Caco-2 (cell line): Measurements from ENCODE around the gene CEACAM7. TPM values are rescaled to one million over a fixed set of nuclear protein-coding genes. Genes with fewer than 3 reads are reported as not detected.

Experiments
- BruUV-seq: library from RNA; stranded (reverse); fragments of 400-500 nt; replicated peaks from 2 replicates; lab custom pipeline; 2021; lab: Mats Ljungman, UMichigan
- CTCF ChIA-PET: fragments of 300-600 bp; sonication (Branson Sonifier 250); formaldehyde crosslinking; loops from one replicate; lab custom pipeline; 2022; ENCODE audit warnings: antibody characterized with exemption; lab: Charles Lee
- POLR2A ChIA-PET: fragments of 300-600 bp; sonication (Branson Sonifier 250); formaldehyde crosslinking; loops from one replicate; lab custom pipeline; 2022; ENCODE audit warnings: antibody characterized with exemption; lab: Charles Lee
- DNase-seq, 2 experiments: peaks; one replicate each; pipeline versions ENCODE4 v3.0.0 to v3.0.0-alpha.2; 2020 to 2022
- H3K27me3 ChIP-seq: replicated peaks from 2 replicates; pipeline ENCODE4 v1.6.0; 2011; ENCODE audit warnings: low read length; ENCODE audit not compliant: control insufficient read depth, insufficient read depth
- H3K36me3 ChIP-seq: 2 replicates; pipeline ENCODE4 v1.5.1; 2011; ENCODE audit warnings: low read length; ENCODE audit not compliant: control insufficient read depth, insufficient read depth
- H3K4me1 ChIP-seq: fragments of 250-450 bp; sonication (Bioruptor Pico); 2 replicates; pipeline ENCODE4 v1.5.1; 2020; ENCODE audit warnings: mild to moderate bottlenecking
- H3K4me3 ChIP-seq: 2 replicates; pipeline ENCODE4 v1.5.1; 2011; ENCODE audit warnings: low read depth, mild to moderate bottlenecking, control low read depth, low read length
- H3K9me3 ChIP-seq: fragments of 250-450 bp; sonication (Bioruptor Pico); 2 replicates; pipeline ENCODE4 v1.5.1; 2020; ENCODE audit warnings: mild to moderate bottlenecking, moderate library complexity
- H3K27ac Mint-ChIP-seq: one replicate; pipeline ENCODE4 v1.8.0; 2022; ENCODE audit warnings: mixed read lengths; ENCODE audit not compliant: unreplicated experiment
- H3K27me3 Mint-ChIP-seq: one replicate; pipeline ENCODE4 v1.8.0; 2022; ENCODE audit warnings: mixed read lengths; ENCODE audit not compliant: insufficient read depth, unreplicated experiment
- H3K36me3 Mint-ChIP-seq: one replicate; pipeline ENCODE4 v1.8.0; 2022; ENCODE audit warnings: mild to moderate bottlenecking, mixed read lengths; ENCODE audit not compliant: insufficient read depth, unreplicated experiment
- H3K4me1 Mint-ChIP-seq: one replicate; pipeline ENCODE4 v1.8.0; 2022; ENCODE audit warnings: low read depth, mixed read lengths; ENCODE audit not compliant: unreplicated experiment
- H3K4me3 Mint-ChIP-seq: one replicate; pipeline ENCODE4 v1.8.0; 2022; ENCODE audit warnings: mild to moderate bottlenecking, moderate library complexity, mixed read lengths; ENCODE audit not compliant: unreplicated experiment
- H3K9me3 Mint-ChIP-seq: one replicate; pipeline ENCODE4 v1.8.0; 2022; ENCODE audit warnings: mixed read lengths; ENCODE audit not compliant: unreplicated experiment
- CTCF ChIP-seq, 2 experiments: fragments of 200-600 bp in 1 of 2; IDR thresholded peaks; 1 replicate in 1 of 2; 2 replicates in 1 of 2; pipeline versions ENCODE4 v1.5.1 to v1.8.0; 2011 to 2022; ENCODE audit warnings: antibody characterized with exemption in 1 of 2, control low read depth in 1 of 2, inconsistent platforms in 1 of 2, low read depth in 1 of 2, low read length in 1 of 2, mild to moderate bottlenecking in 1 of 2, moderate library complexity in 1 of 2; ENCODE audit not compliant: insufficient read depth in 1 of 2, severe bottlenecking in 1 of 2, unreplicated experiment in 1 of 2
- intact Hi-C: fragments of 100-400 bp; cut with micrococcal nuclease; formaldehyde crosslinking; loops from one replicate; pipeline ENCODE4 v1.10.0; 2022; ENCODE audit not compliant: unreplicated experiment
- total RNA-seq: library from RNA; stranded (reverse); gene quantifications from 2 replicates; pipeline ENCODE4 v1.2.3, GENCODE V29; 2022

Gene CEACAM7
- total RNA-seq, 1 experiment from 2014 or later, result not detected

GRCh38 chr19:41682437-41682836 is 5.6 kb downstream of the CEACAM7 start:
- intact Hi-C loops, result no loop called here
- ChIA-PET POLR2A (no interaction called here), CTCF (interaction anchor here (0.9 kb wide), 1 partner anchor 71 kb away, joined by 8 read pairs; no protein-coding TSS in a partner anchor)
- Mint-ChIP-seq H3K36me3 (no peaks in the 10 kb centered on the region), H3K27me3 (peaks cover 8% of the 10 kb centered on the region), H3K4me1 (no peaks in the 10 kb centered on the region), H3K4me3 (no peak overlapping the region), H3K27ac (no peak overlapping the region), H3K9me3 (no peaks in the 10 kb centered on the region)
- no peaks in the 10 kb centered on the region for H3K4me1 ChIP-seq
- H3K27me3 ChIP-seq, result no peaks in the 10 kb centered on the region; the same call in 1 of the 2 replicates
- no peak for TF ChIP-seq CTCF (IDR thresholded peaks at IDR 0.05; ENCODE audit: insufficient read depth in 1 of 2, low read depth in 1 of 2, low read length in 1 of 2, severe bottlenecking in 1 of 2, unreplicated experiment in 1 of 2)
- no peaks in the 10 kb centered on the region for H3K36me3 ChIP-seq
- DNase-seq, result no peak
- no peaks in the 10 kb centered on the region for H3K9me3 ChIP-seq
- H3K4me3 ChIP-seq, result no peak overlapping the region
- no TSS peak for BruUV-seq

GRCh38 chr19:41671486-41671885 is 16.6 kb downstream of the CEACAM7 start:
- peaks cover 10% of the 10 kb centered on the region for H3K9me3 ChIP-seq
- no peaks in the 10 kb centered on the region for H3K4me1 ChIP-seq
- H3K4me1 Mint-ChIP-seq, result no peaks in the 10 kb centered on the region
- intact Hi-C loops, result no loop called here
- no peaks in the 10 kb centered on the region for H3K27me3 ChIP-seq
- ChIA-PET POLR2A (no interaction called here), CTCF (no interaction called here)
- H3K36me3 ChIP-seq, result no peaks in the 10 kb centered on the region
- H3K36me3 Mint-ChIP-seq, result no peaks in the 10 kb centered on the region
- no peak overlapping the region for H3K4me3 Mint-ChIP-seq
- no TSS peak for BruUV-seq
- DNase-seq, result no peak
- peaks cover 8% of the 10 kb centered on the region for H3K27me3 Mint-ChIP-seq
- no peak for TF ChIP-seq CTCF (IDR thresholded peaks at IDR 0.05; ENCODE audit: insufficient read depth in 1 of 2, low read depth in 1 of 2, low read length in 1 of 2, severe bottlenecking in 1 of 2, unreplicated experiment in 1 of 2)
- no peaks in the 10 kb centered on the region for H3K9me3 Mint-ChIP-seq
- no peak overlapping the region for H3K27ac Mint-ChIP-seq
- H3K4me3 ChIP-seq, result no peak overlapping the region

GRCh38 chr19:41670755-41671154 is 17.3 kb downstream of the CEACAM7 start:
- H3K4me3 ChIP-seq, result no peak overlapping the region
- POLR2A ChIA-PET, result no interaction called here
- Mint-ChIP-seq H3K27ac (no peak overlapping the region), H3K4me1 (no peaks in the 10 kb centered on the region), H3K36me3 (no peaks in the 10 kb centered on the region), H3K4me3 (no peak overlapping the region), H3K27me3 (peaks cover 8% of the 10 kb centered on the region), H3K9me3 (no peaks in the 10 kb centered on the region)
- no TSS peak for BruUV-seq
- CTCF ChIA-PET, result no interaction called here
- no peaks in the 10 kb centered on the region for H3K27me3 ChIP-seq
- H3K4me1 ChIP-seq, result no peaks in the 10 kb centered on the region
- no peaks in the 10 kb centered on the region for H3K36me3 ChIP-seq
- no peak for DNase-seq
- intact Hi-C loops, result no loop called here
- no peak for TF ChIP-seq CTCF (IDR thresholded peaks at IDR 0.05; ENCODE audit: insufficient read depth in 1 of 2, low read depth in 1 of 2, low read length in 1 of 2, severe bottlenecking in 1 of 2, unreplicated experiment in 1 of 2)
- peaks cover 17% of the 10 kb centered on the region for H3K9me3 ChIP-seq
